Fibroblast of pulmonary artery (primary cell): Measurements from ENCODE around the gene TGIF1.

Experiments
- DNase-seq: peaks from one replicate; pipeline ENCODE4 v3.0.0-alpha.2; 2010; ENCODE audit warnings: low read depth
- H3K4me3 ChIP-seq: replicated peaks from 2 replicates; pipeline ENCODE4 v1.5.1; 2011; ENCODE audit warnings: low read depth, mild to moderate bottlenecking, control low read depth, low read length, moderate library complexity
- CTCF ChIP-seq: IDR thresholded peaks from 2 replicates; pipeline ENCODE4 v1.5.1; 2011; ENCODE audit warnings: mild to moderate bottlenecking, control low read depth, low read length, inconsistent platforms; ENCODE audit errors: missing control alignments

TGIF1 gene

GRCh38 chr18:3455907-3456685 is 6.1 kb downstream of the TGIF1 start:
- TF ChIP-seq CTCF: no peak
- DNase-seq: peak; percentile 55
- H3K4me3 ChIP-seq: no peak overlapping the region

- H3K4me3 ChIP-seq: no peak overlapping the region
- TF ChIP-seq CTCF: no peak
- no peak for DNase-seq
Measured at GRCh38 chr18:3456686-3457069, 6.7 kb downstream of the TGIF1 start.

- DNase-seq: no peak
- no peak overlapping the region for H3K4me3 ChIP-seq
- no peak for TF ChIP-seq CTCF
Measured at GRCh38 chr18:3457261-3457724, 7.3 kb downstream of the TGIF1 start.

GRCh38 chr18:3458378-3458777 is 8.4 kb downstream of the TGIF1 start:
- TF ChIP-seq CTCF: no peak
- DNase-seq: no peak
- no peak overlapping the region for H3K4me3 ChIP-seq

GRCh38 chr18:3458952-3459853 is 9.2 kb downstream of the TGIF1 start:
- no peak overlapping the region for H3K4me3 ChIP-seq
- no peak for TF ChIP-seq CTCF
- peak; percentile 74 for DNase-seq

- no peak for DNase-seq
- H3K4me3 ChIP-seq: no peak overlapping the region
- no peak for TF ChIP-seq CTCF
Measured at GRCh38 chr18:3460823-3461398, 10.9 kb downstream of the TGIF1 start.
